Measurements from ENCODE around the gene SPECC1.

SPECC1 gene

DNA sequence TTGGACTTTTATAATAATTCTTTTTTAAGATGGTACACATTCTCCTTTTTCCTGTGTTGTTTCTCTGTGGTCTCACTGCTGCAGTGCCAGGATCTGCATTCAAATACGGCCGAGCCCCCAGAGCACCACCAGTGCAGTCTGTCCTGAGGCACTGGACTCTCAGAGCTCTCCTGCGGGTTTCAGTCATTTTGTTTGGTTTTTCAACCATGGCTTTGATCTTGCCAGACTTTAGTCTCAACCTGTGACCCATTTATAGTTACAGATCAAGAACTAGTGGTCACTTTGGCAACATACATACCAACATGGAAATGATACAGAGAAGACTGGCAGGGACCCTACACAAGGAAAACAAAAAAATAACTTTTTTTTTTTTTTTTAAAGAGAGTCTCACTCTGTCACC is 280.8 kb downstream of the SPECC1 start:
- TF ChIP-seq, protein P1, sequence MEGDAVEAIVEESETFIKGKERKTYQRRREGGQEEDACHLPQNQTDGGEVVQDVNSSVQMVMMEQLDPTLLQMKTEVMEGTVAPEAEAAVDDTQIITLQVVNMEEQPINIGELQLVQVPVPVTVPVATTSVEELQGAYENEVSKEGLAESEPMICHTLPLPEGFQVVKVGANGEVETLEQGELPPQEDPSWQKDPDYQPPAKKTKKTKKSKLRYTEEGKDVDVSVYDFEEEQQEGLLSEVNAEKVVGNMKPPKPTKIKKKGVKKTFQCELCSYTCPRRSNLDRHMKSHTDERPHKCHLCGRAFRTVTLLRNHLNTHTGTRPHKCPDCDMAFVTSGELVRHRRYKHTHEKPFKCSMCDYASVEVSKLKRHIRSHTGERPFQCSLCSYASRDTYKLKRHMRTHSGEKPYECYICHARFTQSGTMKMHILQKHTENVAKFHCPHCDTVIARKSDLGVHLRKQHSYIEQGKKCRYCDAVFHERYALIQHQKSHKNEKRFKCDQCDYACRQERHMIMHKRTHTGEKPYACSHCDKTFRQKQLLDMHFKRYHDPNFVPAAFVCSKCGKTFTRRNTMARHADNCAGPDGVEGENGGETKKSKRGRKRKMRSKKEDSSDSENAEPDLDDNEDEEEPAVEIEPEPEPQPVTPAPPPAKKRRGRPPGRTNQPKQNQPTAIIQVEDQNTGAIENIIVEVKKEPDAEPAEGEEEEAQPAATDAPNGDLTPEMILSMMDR (conservative IDR thresholded peaks at IDR 0.05), result no peak
- no peak overlapping the region for H3K27ac ChIP-seq

DNA sequence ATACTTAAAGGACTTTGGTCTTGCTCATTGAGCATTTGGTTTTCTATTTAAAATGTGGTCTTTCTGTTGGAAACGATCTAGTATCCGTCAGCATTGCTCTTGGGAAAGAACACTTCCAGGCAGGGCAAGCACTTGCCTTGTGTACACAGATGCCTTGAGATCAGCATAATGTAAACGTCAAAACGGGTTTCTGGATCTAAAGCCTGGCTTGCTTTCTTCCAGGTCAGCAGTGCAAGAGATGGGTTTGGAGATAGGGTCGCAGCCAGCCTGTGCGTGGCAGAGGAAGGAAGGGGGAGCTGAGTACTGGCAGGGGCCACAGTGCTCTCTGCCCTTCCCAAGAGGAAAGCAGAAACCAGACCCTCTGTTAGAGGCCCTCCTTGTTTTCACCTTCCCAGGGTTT is 282.7 kb downstream of the SPECC1 start:
- peak overlapping the region; percentile 65 for H3K27ac ChIP-seq
- TF ChIP-seq, protein P1 (conservative IDR thresholded peaks at IDR 0.05), result no peak

GRCh38 chr17:20293501-20293900 is 284.3 kb downstream of the SPECC1 start:
- no peak overlapping the region for H3K27ac ChIP-seq
- TF ChIP-seq, protein P1 (conservative IDR thresholded peaks at IDR 0.05), result no peak

- TF ChIP-seq, protein P1 (conservative IDR thresholded peaks at IDR 0.05), result no peak
- no peak overlapping the region for H3K27ac ChIP-seq
Measured at GRCh38 chr17:20294120-20294519, 285.0 kb downstream of the SPECC1 start.

- TF ChIP-seq, protein P1 (conservative IDR thresholded peaks at IDR 0.05), result no peak
- H3K27ac ChIP-seq, result no peak overlapping the region
Measured at GRCh38 chr17:20299013-20299412, 289.9 kb downstream of the SPECC1 start.

- H3K27ac ChIP-seq, result no peak overlapping the region
- TF ChIP-seq, protein P1 (conservative IDR thresholded peaks at IDR 0.05), result no peak
Measured at GRCh38 chr17:20300436-20300934, 291.3 kb downstream of the SPECC1 start.

GRCh38 chr17:20302246-20302917 is 293.2 kb downstream of the SPECC1 start:
- H3K27ac ChIP-seq, result no peak overlapping the region
- TF ChIP-seq, protein P1 (conservative IDR thresholded peaks at IDR 0.05), result no peak

Measured in VCaP (cell line).